Inflammatory macrophage treated with lipopolysaccharide for 1 hour (primary cell): ENCODE measurements around the gene PCSK4.

Experiments
- DNase-seq, 2 donors: peaks; one replicate each; pipeline ENCODE4 v3.0.0-alpha.2; 2020 to 2022

Gene PCSK4

GRCh38 chr19:1435378-1435989 lies 54.7 kb downstream of the PCSK4 start:
- DNase-seq = peak; percentile 13 to 22

- DNase-seq = no peak
These were observed 55.5 kb downstream of the PCSK4 start for GRCh38 chr19:1434577-1435060.

- no peak for DNase-seq
These were observed 56.1 kb downstream of the PCSK4 start for GRCh38 chr19:1434040-1434366.

GRCh38 chr19:1433119-1434039 lies 56.8 kb downstream of the PCSK4 start:
- no peak for DNase-seq

DNA sequence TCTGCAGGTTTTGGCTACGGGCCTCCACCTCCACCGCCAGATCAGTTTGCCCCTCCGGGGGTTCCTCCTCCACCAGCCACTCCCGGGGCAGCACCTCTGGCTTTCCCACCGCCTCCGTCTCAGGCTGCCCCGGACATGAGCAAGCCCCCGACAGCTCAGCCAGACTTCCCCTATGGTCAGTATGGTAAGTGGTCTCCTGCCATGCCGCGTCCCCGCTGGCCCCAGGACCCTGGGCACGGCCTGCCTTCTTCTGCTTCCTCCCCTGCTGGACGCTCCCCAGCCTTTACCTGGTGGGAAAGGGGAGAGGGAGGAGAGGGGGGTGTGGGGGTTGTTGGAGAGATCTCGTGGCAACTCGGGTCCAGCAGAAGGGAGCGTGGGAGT lies 57.7 kb downstream of the PCSK4 start:
- no peak for DNase-seq

- no peak for DNase-seq
These were observed 58.2 kb downstream of the PCSK4 start for GRCh38 chr19:1431759-1432506.
